Measurements from ENCODE around the gene TRMT112. TPM values are rescaled to one million over a fixed set of nuclear protein-coding genes. Genes with fewer than 3 reads are reported as not detected.

TRMT112 gene
- polyA plus RNA-seq, 1 experiment, result 154 TPM

GRCh38 chr11:64298966-64299846 lies 18.2 kb downstream of the TRMT112 start:
- Histone ChIP-seq H3K27me3 (ENCODE audit: control insufficient read depth, insufficient read depth, low read length) (peaks cover 34% of the 10 kb centered on the region), H3K36me3 (ENCODE audit: control insufficient read depth, insufficient read depth, low read length) (no peaks in the 10 kb centered on the region), H3K4me3 (ENCODE audit: low read depth, low read length) (no peak overlapping the region)
- TF ChIP-seq CTCF (IDR thresholded peaks at IDR 0.05; ENCODE audit: insufficient read depth, low read depth, low read length), result no peak
- ChIA-PET POLR2A (no interaction called here), CTCF (interaction anchor here (1.0 kb wide), 1 partner anchor 94 kb away, joined by 5 read pairs; no protein-coding TSS in a partner anchor)
- no peak for DNase-seq (ENCODE audit: low read depth)

- no peak for TF ChIP-seq CTCF (IDR thresholded peaks at IDR 0.05; ENCODE audit: insufficient read depth, low read depth, low read length)
- ChIA-PET CTCF (no interaction called here), POLR2A (no interaction called here)
- peaks cover 41% of the 10 kb centered on the region for H3K27me3 ChIP-seq (ENCODE audit: control insufficient read depth, insufficient read depth, low read length)
- no peak for DNase-seq (ENCODE audit: low read depth)
- H3K36me3 ChIP-seq (ENCODE audit: control insufficient read depth, insufficient read depth, low read length), result no peaks in the 10 kb centered on the region
- no peak overlapping the region for H3K4me3 ChIP-seq (ENCODE audit: low read depth, low read length)
These were observed 19.5 kb downstream of the TRMT112 start for GRCh38 chr11:64297699-64298358.

- ChIA-PET CTCF (interaction anchor here (1.8 kb wide), 1 partner anchor 8 kb away, joined by 8 read pairs; no protein-coding TSS in a partner anchor), POLR2A (no interaction called here)
- H3K36me3 ChIP-seq (ENCODE audit: control insufficient read depth, insufficient read depth, low read length), result no peaks in the 10 kb centered on the region
- no peak for TF ChIP-seq CTCF (IDR thresholded peaks at IDR 0.05; ENCODE audit: insufficient read depth, low read depth, low read length)
- H3K27me3 ChIP-seq (ENCODE audit: control insufficient read depth, insufficient read depth, low read length), result peaks cover 45% of the 10 kb centered on the region
- DNase-seq (ENCODE audit: low read depth), result no peak
- H3K4me3 ChIP-seq (ENCODE audit: low read depth, low read length), result no peak overlapping the region
These were observed 20.3 kb downstream of the TRMT112 start for GRCh38 chr11:64296830-64297698.

DNA sequence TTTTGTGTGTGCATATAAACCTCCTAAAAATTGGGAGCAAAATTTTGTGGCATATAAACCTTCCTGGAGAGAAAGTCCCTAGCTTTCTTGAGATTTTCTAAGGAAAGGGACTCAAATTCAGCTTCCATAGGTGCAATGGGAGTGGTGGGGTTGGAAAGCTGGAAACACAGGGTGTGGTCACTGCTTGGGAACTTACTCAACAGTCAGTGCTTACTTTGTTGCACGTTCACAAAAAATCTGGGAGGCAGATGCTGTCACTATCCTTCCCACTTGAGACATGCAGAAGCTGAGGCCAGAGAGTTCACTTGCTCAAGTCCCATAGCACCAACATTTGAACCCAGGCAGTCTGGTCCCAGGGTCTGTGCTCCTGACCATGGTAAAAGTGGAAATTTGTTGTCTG lies 21.1 kb downstream of the TRMT112 start:
- no peaks in the 10 kb centered on the region for H3K36me3 ChIP-seq (ENCODE audit: control insufficient read depth, insufficient read depth, low read length)
- H3K27me3 ChIP-seq (ENCODE audit: control insufficient read depth, insufficient read depth, low read length), result peaks cover 48% of the 10 kb centered on the region
- DNase-seq (ENCODE audit: low read depth), result no peak
- ChIA-PET POLR2A (no interaction called here), CTCF (interaction anchor here (1.8 kb wide), 1 partner anchor 8 kb away, joined by 8 read pairs; no protein-coding TSS in a partner anchor)
- no peak for TF ChIP-seq CTCF (IDR thresholded peaks at IDR 0.05; ENCODE audit: insufficient read depth, low read depth, low read length)
- H3K4me3 ChIP-seq (ENCODE audit: low read depth, low read length), result no peak overlapping the region
